H9 (cell line): ENCODE data around the gene GNAS-AS1. TPM values are rescaled to one million over a fixed set of nuclear protein-coding genes. Genes with fewer than 3 reads are reported as not detected.
A peak's percentile ranks its signal among the peaks of the same experiment; 100 is the strongest.

ENCODE experiments used
- DNase-seq: peaks from one replicate; pipeline ENCODE4 v3.0.0-alpha.2; 2017
- H2AFZ ChIP-seq: one replicate; pipeline ENCODE4 v1.6.1; 2013; ENCODE audit warnings: mild to moderate bottlenecking, low read length, control low read depth, moderate library complexity
- H2AK5ac ChIP-seq: 2 replicates; pipeline ENCODE4 v1.6.1; 2013; ENCODE audit warnings: low read length, control low read depth, mixed read lengths; ENCODE audit not compliant: insufficient read length
- H2BK120ac ChIP-seq: one replicate; pipeline ENCODE4 v1.6.1; 2013; ENCODE audit warnings: low read depth, mild to moderate bottlenecking, low read length, control low read depth, inconsistent platforms; ENCODE audit not compliant: poor library complexity, severe bottlenecking
- H2BK12ac ChIP-seq: 2 replicates; pipeline ENCODE4 v1.6.1; 2013; ENCODE audit warnings: low read length, control low read depth, mixed read lengths, low read depth; ENCODE audit not compliant: insufficient read length
- H2BK15ac ChIP-seq: 2 replicates; pipeline ENCODE4 v1.6.1; 2013; ENCODE audit warnings: low read depth, low read length, control low read depth
- H2BK20ac ChIP-seq: one replicate; pipeline ENCODE4 v1.6.1; 2013; ENCODE audit warnings: low read depth, mild to moderate bottlenecking, low read length, control low read depth, inconsistent platforms; ENCODE audit not compliant: poor library complexity, severe bottlenecking
- H2BK5ac ChIP-seq: 2 replicates; pipeline ENCODE4 v1.6.1; 2013; ENCODE audit warnings: low read length, control low read depth, mixed read lengths; ENCODE audit not compliant: insufficient read length
- H3K14ac ChIP-seq: 2 replicates; pipeline ENCODE4 v1.6.1; 2013; ENCODE audit warnings: low read length, control low read depth; ENCODE audit not compliant: insufficient read depth
- H3K18ac ChIP-seq: 2 replicates; pipeline ENCODE4 v1.6.1; 2013; ENCODE audit warnings: low read depth, mild to moderate bottlenecking, mixed read lengths, low read length, control low read depth; ENCODE audit not compliant: insufficient read length
- H3K23ac ChIP-seq: 2 replicates; pipeline ENCODE4 v1.6.1; 2013; ENCODE audit warnings: low read length, control low read depth, mixed read lengths, low read depth; ENCODE audit not compliant: insufficient read length
- H3K23me2 ChIP-seq: 2 replicates; pipeline ENCODE4 v1.6.1; 2013; ENCODE audit warnings: low read depth, mild to moderate bottlenecking, mixed read lengths, low read length, control low read depth; ENCODE audit not compliant: insufficient read length, poor library complexity, severe bottlenecking
- H3K27ac ChIP-seq: 2 replicates; pipeline ENCODE4 v1.5.1; 2013; ENCODE audit warnings: low read length, control low read depth, mixed read lengths, low read depth; ENCODE audit not compliant: insufficient read length
- H3K27me3 ChIP-seq: 2 replicates; pipeline ENCODE4 v1.6.1; 2013; ENCODE audit warnings: low read length, control low read depth, inconsistent platforms; ENCODE audit not compliant: insufficient read depth
- H3K4ac ChIP-seq: 2 replicates; pipeline ENCODE4 v1.6.1; 2013; ENCODE audit warnings: low read depth, mild to moderate bottlenecking, control low read depth, inconsistent platforms, low read length, moderate library complexity
- H3K4me1 ChIP-seq: 2 replicates; pipeline ENCODE4 v1.6.1; 2013; ENCODE audit warnings: low read length, control low read depth, inconsistent platforms; ENCODE audit not compliant: insufficient read depth
- H3K4me2 ChIP-seq: 2 replicates; pipeline ENCODE4 v1.6.1; 2013; ENCODE audit warnings: low read length, control low read depth, mixed read lengths; ENCODE audit not compliant: insufficient read length, insufficient read depth
- H3K56ac ChIP-seq: 2 replicates; pipeline ENCODE4 v1.6.1; 2013; ENCODE audit warnings: low read depth, mild to moderate bottlenecking, mixed read lengths, low read length, control low read depth; ENCODE audit not compliant: insufficient read length
- H3K79me1 ChIP-seq: 2 replicates; pipeline ENCODE4 v1.6.1; 2013; ENCODE audit warnings: low read depth, mild to moderate bottlenecking, moderate library complexity, low read length, control low read depth, inconsistent platforms; ENCODE audit not compliant: insufficient read depth, poor library complexity, severe bottlenecking
- H3K79me2 ChIP-seq: 2 replicates; pipeline ENCODE4 v1.6.1; 2013; ENCODE audit warnings: low read length, control low read depth, inconsistent platforms; ENCODE audit not compliant: insufficient read depth
- H3K9ac ChIP-seq: 2 replicates; pipeline ENCODE4 v1.6.1; 2013; ENCODE audit warnings: low read length, control low read depth, mixed read lengths; ENCODE audit not compliant: insufficient read length; ENCODE audit errors: extremely low read depth
- H3K9me3 ChIP-seq: one replicate; pipeline ENCODE4 v1.6.1; 2013; ENCODE audit warnings: low read depth, low read length, inconsistent platforms; ENCODE audit not compliant: control insufficient read depth
- H3T11ph ChIP-seq: one replicate; pipeline ENCODE4 v1.6.1; 2013; ENCODE audit warnings: mild to moderate bottlenecking, low read length, control low read depth, inconsistent platforms
- H4K20me1 ChIP-seq: one replicate; pipeline ENCODE4 v1.6.1; 2013; ENCODE audit not compliant: control insufficient read depth, insufficient read length, insufficient read depth
- H4K5ac ChIP-seq: 2 replicates; pipeline ENCODE4 v1.6.1; 2013; ENCODE audit warnings: low read depth, mild to moderate bottlenecking, mixed read lengths, low read length, control low read depth; ENCODE audit not compliant: insufficient read length
- H4K8ac ChIP-seq: replicated peaks from 2 replicates; pipeline ENCODE4 v1.6.1; 2013; ENCODE audit warnings: low read length, control low read depth, mixed read lengths, low read depth; ENCODE audit not compliant: insufficient read length
- H4K91ac ChIP-seq: 2 replicates; pipeline ENCODE4 v1.6.1; 2013; ENCODE audit warnings: low read depth, mild to moderate bottlenecking, moderate library complexity, mixed read lengths, low read length, control low read depth; ENCODE audit not compliant: insufficient read length
- H3K27ac Mint-ChIP-seq, 3 experiments: 2 replicates in 2 of 3; 3 replicates in 1 of 3; pipeline ENCODE4 v1.8.0; 2020 to 2021; ENCODE audit warnings: mixed read lengths in 3 of 3, mild to moderate bottlenecking in 1 of 3, moderate library complexity in 1 of 3
- H3K27me3 Mint-ChIP-seq: 2 replicates; pipeline ENCODE4 v1.8.0; 2021; ENCODE audit warnings: low read depth, mild to moderate bottlenecking, moderate library complexity, mixed read lengths
- H3K36me3 Mint-ChIP-seq, 3 experiments: 2 replicates in 2 of 3; 3 replicates in 1 of 3; pipeline ENCODE4 v1.8.0; 2020 to 2021; ENCODE audit warnings: low read depth in 3 of 3, mixed read lengths in 3 of 3; ENCODE audit not compliant: insufficient read depth in 1 of 3
- H3K4me1 Mint-ChIP-seq, 2 experiments: 2 replicates each; pipeline ENCODE4 v1.8.0; 2020; ENCODE audit warnings: mixed read lengths in 2 of 2
- H3K4me3 Mint-ChIP-seq, 2 experiments: 2 replicates in 1 of 2; 3 replicates in 1 of 2; pipeline ENCODE4 v1.8.0; 2020 to 2021; ENCODE audit warnings: mild to moderate bottlenecking in 2 of 2, mixed read lengths in 2 of 2, moderate library complexity in 1 of 2
- H3K9me3 Mint-ChIP-seq, 2 experiments: 2 replicates in 1 of 2; 3 replicates in 1 of 2; pipeline ENCODE4 v1.8.0; 2020; ENCODE audit warnings: mild to moderate bottlenecking in 2 of 2, mixed read lengths in 2 of 2, moderate library complexity in 1 of 2
- CTCF ChIP-seq: fragments of 200-600 bp; sonication (generic); conservative IDR thresholded peaks from 3 replicates; pipeline ENCODE4 v1.8.0; 2021; ENCODE audit warnings: antibody characterized with exemption, mild to moderate bottlenecking
- WGBS: extraction: QIAGEN DNeasy Blood & Tissue Kit; methylation state at CpG from one replicate; pipeline ENCODE4 v1.1.7; 2013; ENCODE audit warnings: missing lambda C conversion rate, low lambda C conversion rate, mixed read lengths; ENCODE audit not compliant: insufficient read length; ENCODE audit errors: extremely low coverage; 5-methylcytosine and 5-hydroxymethylcytosine counted together
- total RNA-seq: library from RNA; stranded (reverse); gene quantifications from 2 replicates; pipeline ENCODE4 v1.2.1, GENCODE V29; 2021

GNAS-AS1 gene
- total RNA-seq, 1 experiment from 2014 or later, result 11.3 TPM

- Histone ChIP-seq H4K5ac (no peak overlapping the region), H3K18ac (no peak overlapping the region), H2BK12ac (no peak overlapping the region), H2BK5ac (no peak overlapping the region), H3K4ac (no peak overlapping the region), H3K79me1 (no peaks in the 10 kb centered on the region), H3K27me3 (no peaks in the 10 kb centered on the region; the same call in 1 of the 2 replicates), H3K14ac (no peak overlapping the region), H2BK120ac (no peak overlapping the region), H2AFZ (no peak overlapping the region), H3K4me2 (peak overlapping the region; percentile 22), H4K8ac (no peak overlapping the region), H3K9me3 (no peaks in the 10 kb centered on the region), H3K79me2 (no peaks in the 10 kb centered on the region; the same call in 1 of the 2 replicates), H3K27ac (no peak overlapping the region), H4K20me1 (no peaks in the 10 kb centered on the region), H3T11ph (no peak overlapping the region), H3K23ac (no peak overlapping the region), H3K56ac (no peak overlapping the region), H3K23me2 (peaks cover 6% of the 10 kb centered on the region), H4K91ac (no peak overlapping the region), H3K4me1 (peaks cover 2% of the 10 kb centered on the region; the same call in 1 of the 2 replicates), H2BK20ac (no peak overlapping the region), H2BK15ac (no peak overlapping the region), H2AK5ac (no peak overlapping the region), H3K9ac (peak overlapping the region; percentile 18)
- Mint-ChIP-seq H3K27me3 (no peaks in the 10 kb centered on the region; the same call in 1 of the 2 replicates), H3K36me3 (peaks cover 10 to 33% (median 16%) of the 10 kb centered on the region in 3 experiments), H3K9me3 (peaks cover 2 to 7% of the 10 kb centered on the region in 2 experiments; a peak in 4 of 5 replicates), H3K4me3 (peak overlapping the region; percentile 83 to 86), H3K27ac (peak overlapping the region in 2 of 3 experiments; percentile 18 to 88; a peak in 2 of 7 replicates), H3K4me1 (peaks cover 20 to 24% of the 10 kb centered on the region in 2 experiments)
- no CpG with 5 or more reads among the region's 12 CpGs for WGBS
- DNase-seq, result no peak
- TF ChIP-seq CTCF, result no peak
Measured at GRCh38 chr20:58888103-58888502, 37.4 kb upstream of the GNAS-AS1 start.
